Stimulated activated naive CD8-positive, alpha-beta T cell treated with anti-CD3 and anti-CD28 coated beads, Interleukin-15, Interleukin-2, amounts not matched to agents 100 U/mL and 50 U/mL, for 24 hours (primary cell): ENCODE data around the gene URGCP.
A peak's percentile ranks its signal among the peaks of the same experiment; 100 is the strongest.

Source experiments
- ATAC-seq: fragments of 150-1000 bp; cut with Tn5 transposase; one replicate; pipeline ENCODE4 v1.10.0; 2021
- DNase-seq: peaks from one replicate; pipeline ENCODE4 v3.0.0; 2021

URGCP gene

DNA sequence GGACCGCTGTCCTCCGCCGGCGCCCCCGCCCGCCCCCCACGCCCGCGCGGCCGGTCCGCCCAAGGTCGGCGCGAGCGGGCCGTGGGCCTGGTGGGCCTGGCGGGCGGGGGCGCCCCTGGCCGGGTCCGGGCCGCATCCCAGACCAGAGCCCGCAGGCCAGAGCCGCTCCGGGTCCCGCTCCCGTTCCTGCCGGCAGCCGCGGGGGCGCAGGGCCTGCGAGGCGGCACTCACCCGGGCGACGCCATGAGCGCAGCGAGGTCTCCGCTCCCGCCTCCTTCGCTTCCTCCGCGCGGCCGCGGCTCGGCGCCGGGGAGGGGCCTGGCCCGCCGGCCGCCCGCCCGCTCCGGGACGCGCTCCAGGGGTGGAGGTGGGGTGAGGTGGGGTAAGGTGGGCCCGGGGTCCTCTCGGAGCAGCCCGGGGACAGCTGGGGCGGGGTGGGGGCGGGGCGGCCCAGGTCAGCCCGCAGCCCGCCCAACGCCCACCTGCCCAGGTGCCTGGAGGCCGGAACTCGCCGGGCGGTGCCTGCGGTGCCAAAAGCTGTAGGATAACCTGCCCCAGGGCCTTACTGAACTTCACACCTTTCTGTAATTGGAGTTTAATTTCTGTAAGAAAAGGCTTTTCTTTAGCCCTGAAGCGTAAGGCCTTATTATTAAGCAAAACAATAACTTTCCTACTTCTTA lies at the start of gene URGCP:
Gene URGCP, minus strand, starts transcription at position 266 of the 680 bp plus-strand sequence. Its CDS starts 21 bp downstream, at position 245.
- peak; percentile 85 for ATAC-seq
- peak; percentile 67 for DNase-seq

- ATAC-seq = no peak
- no peak for DNase-seq
Measured at GRCh38 chr7:43956027-43956426, 49.6 kb upstream of the URGCP start.

- DNase-seq (peak; percentile 10), ATAC-seq (peak; percentile 71)
Measured at GRCh38 chr7:43954524-43955228, 48.3 kb upstream of the URGCP start.

GRCh38 chr7:43953071-43953470 lies 46.7 kb upstream of the URGCP start:
- ATAC-seq = no peak
- no peak for DNase-seq

- no peak for DNase-seq
- no peak for ATAC-seq
Measured at GRCh38 chr7:43952028-43952427, 45.6 kb upstream of the URGCP start.

DNA sequence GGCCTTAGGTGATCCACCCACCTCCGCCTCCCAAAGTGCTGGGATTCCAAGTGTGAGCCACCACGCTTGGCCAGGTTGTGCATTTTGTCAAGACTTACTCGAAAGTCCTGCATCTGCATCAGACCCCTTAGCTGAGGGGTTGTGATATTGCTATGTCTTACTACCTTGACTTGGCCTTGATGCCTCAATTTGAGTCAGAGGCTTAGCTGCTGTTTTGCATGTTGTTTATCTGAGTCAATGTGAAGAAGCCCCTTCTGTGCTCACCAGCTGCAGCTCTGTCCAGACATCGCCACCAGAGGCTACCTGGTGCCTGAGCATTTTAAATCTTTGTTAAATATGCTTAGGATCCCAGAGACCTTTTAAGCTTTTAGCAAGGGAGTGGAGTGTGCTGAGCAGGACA lies 37.9 kb upstream of the URGCP start:
- ATAC-seq (no peak), DNase-seq (no peak)

- DNase-seq (no peak), ATAC-seq (no peak)
Measured at GRCh38 chr7:43943417-43944187, 37.2 kb upstream of the URGCP start.

GRCh38 chr7:43942997-43943396 lies 36.6 kb upstream of the URGCP start:
- DNase-seq (no peak), ATAC-seq (no peak)

DNA sequence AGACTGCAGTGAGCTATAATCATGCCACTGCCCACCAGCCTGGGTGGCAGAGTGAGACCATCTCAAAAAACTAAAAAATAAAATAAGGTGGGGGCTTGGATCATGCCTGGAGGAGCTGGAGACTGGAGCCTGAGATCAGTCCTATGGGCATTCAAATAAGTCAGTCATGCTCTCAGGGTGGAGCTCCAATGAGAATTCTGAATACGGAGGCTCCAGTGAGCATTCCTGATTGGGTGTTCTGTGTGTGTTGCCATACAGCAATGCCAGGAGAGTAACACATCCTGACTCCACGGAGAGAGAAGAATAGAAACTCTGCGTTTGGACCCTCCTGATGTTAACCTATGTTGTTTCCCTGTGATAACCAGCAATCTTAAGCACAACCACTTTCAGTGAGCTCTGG lies 35.9 kb upstream of the URGCP start:
- ATAC-seq = no peak
- no peak for DNase-seq

DNA sequence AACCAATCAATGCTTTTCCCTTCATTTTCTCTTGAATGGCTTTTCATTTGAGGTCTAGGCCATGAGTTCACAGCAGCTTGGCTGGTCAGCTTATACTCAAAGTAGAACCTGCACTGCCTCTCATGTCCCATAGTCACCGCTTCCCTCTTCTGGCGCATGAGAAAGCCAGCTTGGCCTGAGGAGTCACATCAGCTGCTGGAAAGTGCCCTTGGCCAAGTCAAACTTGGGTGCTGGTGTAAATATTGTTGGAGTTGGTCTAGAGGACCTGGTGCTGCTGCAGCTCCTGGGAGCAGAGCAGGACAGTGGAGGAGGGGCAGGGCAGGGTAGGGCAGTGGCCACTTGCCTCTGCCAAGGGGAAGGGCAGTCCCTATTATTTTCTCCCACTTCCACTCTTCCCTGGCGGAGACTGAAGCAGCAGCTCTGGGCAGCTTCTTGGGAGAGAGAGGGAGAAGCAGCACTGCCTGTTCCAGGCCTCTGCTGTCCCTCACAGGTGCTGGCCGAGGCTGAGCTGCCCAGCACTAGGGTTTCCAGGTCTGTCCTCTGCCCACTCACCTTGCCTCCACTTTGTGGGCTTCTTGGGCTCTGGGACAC lies 32.6 kb upstream of the URGCP start:
- ATAC-seq (no peak), DNase-seq (no peak)

DNA sequence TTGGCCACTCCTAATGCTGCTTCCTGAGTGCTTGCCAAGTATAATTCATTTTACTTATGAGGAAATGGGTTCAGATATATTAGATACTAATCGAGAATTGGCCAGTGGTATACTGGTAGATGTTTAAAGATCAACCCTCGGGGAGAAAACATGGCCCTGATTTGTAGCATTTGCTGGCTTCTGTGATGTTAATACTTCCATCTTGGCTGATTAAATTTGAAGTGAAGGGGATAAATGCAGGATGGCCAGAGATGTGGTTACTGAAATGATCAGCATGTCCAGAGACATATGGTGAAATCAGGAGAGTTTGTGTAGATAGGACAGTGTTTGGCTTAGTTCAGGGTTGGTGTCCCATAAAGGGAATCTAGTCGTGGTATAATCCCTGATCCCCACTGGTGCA lies 31.0 kb upstream of the URGCP start:
- no peak for DNase-seq
- ATAC-seq = no peak

GRCh38 chr7:43933902-43934560 lies 27.6 kb upstream of the URGCP start:
- DNase-seq = no peak
- no peak for ATAC-seq

- ATAC-seq (no peak), DNase-seq (no peak)
Measured at GRCh38 chr7:43931346-43931745, 24.9 kb upstream of the URGCP start.

DNA sequence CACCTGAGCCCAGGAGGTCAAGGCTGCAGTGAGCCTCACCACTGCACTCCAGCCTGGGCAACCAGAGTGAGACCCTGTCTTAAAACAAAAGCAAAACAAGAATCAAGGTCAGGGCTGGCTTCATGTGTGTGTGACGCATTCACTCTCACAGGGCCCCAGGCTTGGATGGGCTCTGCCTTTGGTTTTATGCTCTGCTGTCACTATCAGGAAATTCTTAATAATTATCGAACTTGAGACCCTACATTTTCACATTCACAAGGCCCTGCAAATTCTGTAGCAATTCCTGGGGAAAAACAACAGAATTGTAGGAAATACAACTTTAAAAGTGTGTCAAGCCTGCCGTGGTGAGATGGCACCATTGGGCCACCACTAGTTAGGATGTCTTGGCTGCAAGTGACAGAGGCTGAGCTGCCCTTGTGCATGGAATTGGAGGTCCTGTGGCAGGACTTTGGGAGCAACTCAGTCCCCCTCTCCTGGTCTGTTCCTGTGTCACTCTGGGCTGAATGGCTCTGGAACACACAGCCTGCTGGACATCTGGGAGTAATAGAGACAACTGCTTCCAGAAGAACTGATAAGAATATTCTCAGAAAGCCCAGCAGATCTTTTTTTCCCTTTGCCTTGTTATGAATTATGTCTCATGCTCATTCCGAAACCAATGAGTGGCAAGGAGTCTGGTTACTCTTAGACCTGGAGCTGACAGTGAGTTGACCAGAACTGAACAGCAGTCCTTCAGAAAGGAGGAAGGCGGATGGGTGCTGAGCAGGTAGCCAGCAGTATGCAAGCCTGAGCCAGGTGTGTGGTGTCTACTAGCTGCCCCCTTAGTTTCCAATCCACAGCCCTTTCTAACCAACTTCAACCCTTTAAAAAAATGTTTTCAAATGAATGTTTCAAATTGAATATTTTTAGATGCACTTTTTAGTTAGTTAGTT lies 23.4 kb upstream of the URGCP start:
- ATAC-seq (no peak), DNase-seq (no peak)

DNA sequence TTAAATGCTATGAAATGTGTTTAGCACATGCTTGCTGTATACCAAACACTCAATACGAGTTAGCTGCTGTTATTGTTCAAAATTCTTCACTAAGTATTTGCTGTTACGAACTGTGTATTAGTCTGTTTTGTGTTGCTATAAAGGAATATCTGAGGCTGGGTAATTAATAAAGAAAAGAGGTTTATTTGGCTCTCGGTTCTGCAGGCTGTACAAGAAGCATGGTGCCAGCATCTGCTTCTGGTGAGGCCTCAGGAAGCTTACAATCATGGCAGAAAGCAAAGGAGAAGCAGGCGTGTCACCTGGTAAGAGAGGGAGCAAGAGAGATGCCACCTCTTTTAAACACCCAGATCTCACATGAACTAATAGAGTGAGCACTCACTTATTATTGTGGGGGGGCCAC lies 21.4 kb upstream of the URGCP start:
- no peak for ATAC-seq

GRCh38 chr7:43926798-43927123 lies 20.4 kb upstream of the URGCP start:
- DNase-seq (no peak), ATAC-seq (peak; percentile 11)

More for the DNA sequence above, 21.4 kb upstream of the URGCP start:
- no peak for DNase-seq

DNA sequence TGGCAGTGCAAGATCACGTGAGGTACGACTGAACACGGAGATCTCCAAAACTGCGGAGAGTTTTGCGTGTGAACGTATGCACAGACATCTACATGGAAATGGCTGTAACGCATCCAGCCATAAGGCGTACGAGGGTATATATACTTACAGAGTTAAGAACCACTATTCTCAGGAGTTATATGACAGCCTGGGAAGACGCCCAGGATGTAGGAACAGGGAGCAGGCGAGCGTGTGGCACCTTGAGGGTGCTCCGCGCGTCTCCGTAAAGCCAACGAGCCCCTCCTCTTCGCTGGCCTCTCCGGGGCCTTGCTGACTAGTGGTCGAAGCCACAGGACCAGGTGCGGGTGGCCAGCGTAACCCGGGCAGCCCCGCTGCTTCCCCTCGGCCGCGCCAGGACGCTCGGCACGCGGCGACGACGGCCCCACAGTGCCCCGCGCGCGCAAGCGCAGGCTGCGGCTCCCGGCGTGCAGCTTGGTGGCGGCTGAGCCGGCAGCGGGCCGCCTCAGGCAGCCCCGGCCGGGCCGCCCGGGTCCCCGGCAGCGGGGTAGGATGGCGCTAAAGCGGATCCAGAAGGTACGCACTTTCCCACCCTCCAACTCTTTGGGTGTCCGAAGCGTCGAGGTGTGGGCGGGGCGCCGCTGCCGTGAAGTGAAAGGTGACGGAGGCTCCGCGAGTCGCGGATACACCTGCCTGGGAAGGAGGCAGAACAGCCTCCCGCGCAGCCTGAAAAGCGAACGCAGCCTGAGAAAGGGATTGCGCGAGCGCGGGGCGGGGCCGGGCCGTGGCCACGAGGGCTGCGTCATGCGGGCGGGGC lies 19.8 kb upstream of the URGCP start, which contains the start of gene UBE2D4:
Gene UBE2D4, plus strand, starts transcription at position 453 of the 814 bp plus-strand sequence. Its CDS starts 97 bp downstream, at position 550.
- peak; percentile 93 for DNase-seq
- ATAC-seq = peak; percentile 95

DNA sequence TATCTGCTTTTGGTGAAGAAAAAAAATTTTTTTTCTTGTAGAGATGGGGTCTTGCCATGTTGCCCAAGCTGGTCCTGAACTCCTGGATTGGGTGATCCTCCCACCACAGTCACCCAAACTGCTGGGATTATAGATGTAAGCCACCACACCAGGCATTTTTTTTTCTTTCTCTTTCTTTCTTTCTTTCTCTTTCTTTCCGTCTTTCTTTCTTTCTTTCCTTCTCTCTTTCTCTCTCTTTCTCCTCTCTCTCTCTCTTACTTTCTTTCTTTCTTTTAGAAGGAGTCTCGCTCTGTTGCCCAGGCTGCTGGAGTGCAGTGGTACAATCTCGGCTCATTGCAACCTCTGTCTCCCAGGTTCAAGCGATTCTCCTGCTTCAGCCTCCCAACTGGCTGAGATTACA lies 16.3 kb upstream of the URGCP start:
- no peak for ATAC-seq
- DNase-seq = no peak

DNA sequence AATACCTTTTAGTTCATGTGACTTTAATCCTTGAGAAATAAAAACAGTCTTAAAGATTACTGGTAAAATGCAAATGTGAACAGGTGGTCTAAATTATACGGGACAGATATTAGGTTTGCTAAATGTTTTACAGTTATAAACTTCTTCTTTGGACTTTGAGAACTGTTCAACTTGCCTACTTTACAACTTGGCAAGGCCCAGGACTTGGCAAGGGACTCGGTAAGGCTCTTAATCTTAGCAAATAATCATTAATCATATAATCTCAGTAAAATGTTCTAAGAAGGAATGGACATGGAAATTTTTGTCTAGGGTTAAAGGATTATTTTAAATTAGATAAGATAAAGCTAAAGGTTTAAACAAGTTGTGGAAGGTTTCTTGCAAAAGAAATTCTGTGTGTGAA lies 15.0 kb upstream of the URGCP start:
- ATAC-seq = no peak
- DNase-seq = no peak

- ATAC-seq = no peak
- DNase-seq = no peak
Measured at GRCh38 chr7:43915907-43916306, 9.5 kb upstream of the URGCP start.
